ENCODE results near the gene JPH3.
"Not testable (repeated sequence)": the region's sequence is repeated elsewhere in the genome, so short reads cannot be mapped to it uniquely, and the experiment has no call there.

JPH3 gene

GRCh38 chr16:87656328-87656727 lies 54.0 kb downstream of the JPH3 start:
- no peak for DNase-seq

- peak; percentile 6 for DNase-seq
These were observed 55.4 kb downstream of the JPH3 start for GRCh38 chr16:87657621-87658192.

GRCh38 chr16:87658564-87659225 lies 56.4 kb downstream of the JPH3 start:
- DNase-seq, result no peak

GRCh38 chr16:87661561-87661960 lies 59.3 kb downstream of the JPH3 start:
- DNase-seq, result peak; percentile 53

- no peak for DNase-seq
These were observed 60.2 kb downstream of the JPH3 start for GRCh38 chr16:87662254-87663204.

- no peak for DNase-seq
These were observed 62.5 kb downstream of the JPH3 start for GRCh38 chr16:87664792-87665191.

- DNase-seq, result no peak
These were observed 62.9 kb downstream of the JPH3 start for GRCh38 chr16:87665193-87665592.

- no peak for DNase-seq
These were observed 64.6 kb downstream of the JPH3 start for GRCh38 chr16:87666919-87667318.

GRCh38 chr16:87667443-87667842 lies 65.1 kb downstream of the JPH3 start:
- no peak for DNase-seq

- no peak for DNase-seq
These were observed 65.6 kb downstream of the JPH3 start for GRCh38 chr16:87667946-87668345.

GRCh38 chr16:87669672-87670071 lies 67.4 kb downstream of the JPH3 start:
- DNase-seq, result no peak

- DNase-seq, result no peak
These were observed 68.9 kb downstream of the JPH3 start for GRCh38 chr16:87671221-87671620.

- no peak for DNase-seq
These were observed 69.5 kb downstream of the JPH3 start for GRCh38 chr16:87671715-87672270.

- no peak for DNase-seq
These were observed 72.1 kb downstream of the JPH3 start for GRCh38 chr16:87674419-87674818.

- no peak for DNase-seq
These were observed 72.9 kb downstream of the JPH3 start for GRCh38 chr16:87675111-87675719.

GRCh38 chr16:87677830-87678229 lies 75.5 kb downstream of the JPH3 start:
- DNase-seq, result no peak

GRCh38 chr16:87678618-87679017 lies 76.3 kb downstream of the JPH3 start:
- DNase-seq, result no peak

GRCh38 chr16:87679593-87680271 lies 77.4 kb downstream of the JPH3 start:
- DNase-seq, result no peak

GRCh38 chr16:87680272-87680644 lies 78.0 kb downstream of the JPH3 start:
- no peak for DNase-seq

- not testable (repeated sequence) for DNase-seq
These were observed 78.8 kb downstream of the JPH3 start for GRCh38 chr16:87681051-87681602.

- DNase-seq, result peak; percentile 71
These were observed 79.8 kb downstream of the JPH3 start for GRCh38 chr16:87681981-87682570.
